Left cardiac atrium (tissue), 4 donors: ENCODE data around the gene ZNF74. TPM values are rescaled to one million over a fixed set of nuclear protein-coding genes. Genes with fewer than 3 reads are reported as not detected.
"Not testable (repeated sequence)": the region's sequence is repeated elsewhere in the genome, so short reads cannot be mapped to it uniquely, and the experiment has no call there.

Experiments used
- ATAC-seq, 2 donors: fragments of 200-7000 bp; cut with Tn5 transposase; one replicate each; pipeline ENCODE4 v1.9.1; 2020; ENCODE audit warnings: mild to moderate bottlenecking in 2 of 2, moderate library complexity in 2 of 2
- DNase-seq: peaks from one replicate; pipeline ENCODE4 v3.0.0-alpha.2; 2020
- intact Hi-C, 2 donors: fragments of 100-400 bp; cut with DNase I; formaldehyde crosslinking; loops; one replicate each; pipeline versions ENCODE4 v1.14.1 to v1.15.1; 2022 to 2023
- long read RNA-seq: library from polyadenylated mRNA; unstranded; transcript quantifications from one replicate; pipeline ENCODE4 v2.0.0, GENCODE V29; 2021
- total RNA-seq, 2 donors: library from RNA; stranded (reverse); fragmentation: NEBNext Ultra II Directional; extraction: Animal tissue kit (Norgen Biotek cat#: 25700); gene quantifications; one replicate each; pipeline ENCODE4 v1.2.1, GENCODE V29; 2021
- donor health status: DM: no; HTN: yes; CAD: no.
- donor health status: DM: no; HTN: yes; CAD: no; lungs with severe emphysema.
- donor health status: DM: yes; HTN: yes; CAD: no.
- donor health status: Dilated cardiomyopathy.

The ZNF74 gene
- 1 to 10 TPM; 3.9 to 6.5 TPM for total RNA-seq
- long read RNA-seq, transcript ZNF74-202 (5 exons, 3,159 nt), result major isoform, 5 of 10 reads
- long read RNA-seq, partial matches to known transcripts, result 0 of 10 reads
- long read RNA-seq, other reads (novel, unspliced or antisense), result 2 of 10 reads

DNA sequence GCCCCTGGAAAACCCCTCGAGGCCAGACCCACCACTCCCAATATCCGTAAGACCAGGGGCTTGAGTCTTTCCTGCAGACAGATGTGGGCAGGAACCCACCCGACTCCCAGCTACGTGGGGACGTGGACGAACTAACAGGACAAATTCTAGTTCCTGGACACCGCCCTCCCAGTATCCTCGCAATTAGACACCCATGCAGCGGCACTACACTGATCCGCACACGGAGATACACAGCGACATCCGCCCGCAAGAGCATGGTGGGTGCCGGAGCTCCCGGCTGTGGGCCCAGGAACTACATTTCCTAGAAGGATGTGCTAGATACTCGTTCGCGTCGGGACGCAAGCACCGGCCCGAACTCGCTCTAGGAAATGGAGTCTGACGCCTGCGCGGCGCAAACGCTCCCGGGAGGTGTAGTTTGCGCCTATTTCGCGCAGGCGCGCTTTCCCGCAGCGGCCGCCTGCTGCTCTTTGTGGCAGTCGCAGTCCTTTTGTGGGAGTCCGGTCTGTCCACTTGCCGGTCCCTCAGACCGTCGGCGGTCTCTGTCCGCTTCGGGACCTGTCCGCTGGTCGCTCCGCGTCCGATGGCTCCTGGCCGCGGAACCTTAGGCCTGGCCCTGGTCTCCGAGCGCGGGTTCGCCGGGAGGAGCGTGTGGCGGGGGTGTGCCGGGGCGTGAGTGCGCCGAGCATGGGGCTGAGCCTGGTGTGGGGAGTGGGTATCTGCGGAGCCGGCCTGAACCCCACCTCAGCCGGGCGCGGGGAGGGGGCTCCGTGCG is at the start of gene ZNF74:
Gene ZNF74 (plus strand): TSS at position 447 of the 772 bp plus-strand sequence. CDS start 478 bp downstream, outside the sequence.
- intact Hi-C loops, result no loop called here
- ATAC-seq (peak; percentile 97 to 98), DNase-seq (peak; percentile 94)

GRCh38 chr22:20346553-20346952 is 47.4 kb upstream of the ZNF74 start:
- intact Hi-C loops, result not testable (repeated sequence)

DNA sequence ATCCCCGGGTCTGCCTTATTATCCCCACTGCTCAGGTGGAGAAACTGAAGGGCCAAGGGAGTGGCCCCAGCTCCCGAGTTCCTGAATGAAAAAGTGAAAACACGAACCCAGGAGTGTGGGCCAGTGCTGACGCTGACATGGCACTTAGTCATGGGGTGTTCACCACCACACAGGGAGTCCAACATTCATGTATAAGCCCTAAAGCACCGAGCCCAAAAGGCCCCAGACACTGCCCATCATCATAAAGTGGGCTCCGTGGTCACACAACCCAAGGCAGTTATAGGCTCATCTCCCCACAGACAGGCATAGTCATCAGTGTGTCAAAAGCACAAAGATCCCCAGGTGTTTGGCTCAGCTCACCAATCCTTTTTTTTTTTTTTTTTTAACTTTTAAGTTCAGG is 41.4 kb upstream of the ZNF74 start:
- DNase-seq, ATAC-seq, intact Hi-C loops: not testable (repeated sequence)

More at GRCh38 chr22:20346553-20346952, 47.4 kb upstream of the ZNF74 start:
- not testable (repeated sequence) for DNase-seq, ATAC-seq

DNA sequence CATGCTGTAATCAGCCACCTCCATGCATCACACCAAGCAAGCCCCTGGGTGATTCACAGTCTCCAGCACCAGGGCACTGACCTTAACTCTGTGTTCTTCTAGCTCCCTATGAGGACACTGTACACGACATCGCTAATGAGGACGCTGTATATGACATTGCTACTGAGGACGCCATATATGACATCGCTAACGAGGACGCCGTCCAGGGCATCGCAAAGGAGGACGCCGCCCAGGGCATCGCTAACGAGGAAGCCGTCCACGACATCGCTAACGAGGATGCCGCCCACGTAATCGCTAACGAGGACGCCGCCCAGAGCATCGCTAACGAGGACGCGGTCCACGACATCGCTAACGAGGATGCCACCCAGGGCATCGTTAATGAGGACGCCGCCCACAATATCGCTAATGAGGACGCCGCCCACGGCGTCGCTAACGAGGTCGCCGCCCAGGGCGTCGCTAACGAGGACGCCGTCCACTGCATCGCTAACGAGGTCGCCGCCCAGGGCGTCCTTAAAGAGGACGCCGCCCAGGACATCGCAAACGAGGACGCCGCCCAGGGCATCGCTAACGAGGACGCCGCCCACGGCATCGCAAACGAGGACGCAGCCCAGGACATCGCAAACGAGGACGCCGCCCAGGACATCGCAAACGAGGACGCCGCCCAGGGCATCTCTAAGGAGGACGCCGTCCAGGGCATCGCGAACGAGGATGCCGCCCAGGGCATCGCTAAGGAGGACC is 39.5 kb upstream of the ZNF74 start:
- intact Hi-C loops, result no loop called here
- ATAC-seq (no peak), DNase-seq (no peak)

DNA sequence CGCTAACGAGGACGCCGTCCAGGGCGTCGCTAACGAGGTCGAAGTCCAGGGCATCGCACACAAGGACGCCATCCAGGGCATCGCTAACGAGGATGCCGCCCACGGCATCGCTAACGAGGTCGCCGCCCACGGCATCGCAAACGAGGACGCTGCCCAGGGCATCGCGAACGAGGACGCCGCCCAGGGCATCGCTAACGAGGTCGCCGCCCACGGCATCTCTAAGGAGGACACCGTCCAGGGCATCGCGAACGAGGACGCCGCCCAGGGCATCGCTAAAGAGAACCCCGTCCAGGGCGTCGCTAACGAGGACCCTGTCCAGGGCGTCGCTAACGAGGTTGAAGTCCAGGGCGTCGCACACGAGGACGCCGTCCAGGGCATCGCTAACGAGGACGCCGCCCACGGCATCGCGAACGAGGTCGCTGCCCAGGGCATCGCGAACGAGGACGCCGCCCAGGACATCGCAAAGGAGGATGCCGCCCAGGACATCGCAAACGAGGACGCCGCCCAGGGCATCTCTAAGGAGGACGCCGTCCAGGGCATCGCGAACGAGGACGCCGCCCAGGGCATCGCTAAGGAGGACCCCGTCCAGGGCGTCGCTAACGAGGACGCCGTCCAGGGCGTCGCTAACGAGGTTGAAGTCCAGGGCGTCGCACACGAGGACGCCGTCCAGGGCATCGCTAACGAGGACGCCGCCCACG is 37.9 kb upstream of the ZNF74 start:
- DNase-seq, ATAC-seq, intact Hi-C loops: not testable (repeated sequence)

DNA sequence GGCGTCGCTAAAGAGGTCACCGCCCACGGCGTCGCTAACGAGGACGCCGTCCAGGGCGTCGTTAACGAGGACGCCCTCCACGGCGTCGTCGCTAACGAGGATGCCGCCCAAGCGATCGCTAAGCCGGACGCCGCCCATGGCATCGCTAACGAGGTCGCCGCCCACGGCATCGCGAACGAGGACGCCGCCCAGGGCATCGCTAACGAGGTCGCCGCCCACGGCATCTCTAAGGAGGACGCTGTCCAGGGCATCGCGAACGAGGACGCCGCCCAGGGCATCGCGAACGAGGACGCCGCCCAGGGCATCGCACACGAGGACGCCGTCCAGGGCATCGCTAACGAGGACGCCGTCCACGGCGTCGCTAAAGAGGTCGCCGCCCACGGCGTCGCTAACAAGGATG is 37.0 kb upstream of the ZNF74 start:
- DNase-seq, intact Hi-C loops, ATAC-seq: not testable (repeated sequence)

- intact Hi-C loops, DNase-seq, ATAC-seq: not testable (repeated sequence)
Observed at GRCh38 chr22:20357967-20358366, 36.0 kb upstream of the ZNF74 start.

DNA sequence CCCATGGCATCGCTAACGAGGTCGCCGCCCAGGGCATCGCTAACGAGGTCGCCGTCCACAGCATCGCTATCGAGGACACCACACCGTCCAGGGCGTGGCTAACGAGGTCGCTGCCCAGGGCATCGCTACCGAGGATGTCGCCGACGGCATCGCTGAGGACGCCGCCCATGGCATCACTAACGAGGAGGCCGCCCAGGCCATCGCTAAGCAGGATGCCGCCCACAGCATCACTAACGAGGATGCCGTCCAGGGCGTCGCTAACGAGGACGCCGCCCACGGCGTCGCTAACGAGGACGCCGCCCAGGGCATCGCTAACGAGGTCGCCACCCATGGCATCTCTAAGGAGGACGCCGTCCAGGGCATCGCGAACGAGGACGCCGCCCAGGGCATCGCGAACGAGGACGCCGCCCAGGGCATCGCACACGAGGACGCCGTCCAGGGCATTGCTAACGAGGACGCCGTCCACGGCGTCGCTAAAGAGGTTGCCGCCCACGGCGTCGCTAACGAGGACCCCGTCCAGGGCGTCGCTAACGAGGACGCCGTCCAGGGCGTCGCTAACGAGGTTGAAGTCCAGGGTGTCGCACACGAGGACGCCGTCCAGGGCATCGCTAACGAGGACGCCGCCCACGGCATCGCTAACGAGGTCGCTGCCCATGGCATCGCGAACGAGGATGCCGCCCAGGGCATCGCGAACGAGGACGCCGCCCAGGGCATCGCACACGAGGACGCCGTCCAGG is 35.3 kb upstream of the ZNF74 start:
- intact Hi-C loops, DNase-seq, ATAC-seq: not testable (repeated sequence)

DNA sequence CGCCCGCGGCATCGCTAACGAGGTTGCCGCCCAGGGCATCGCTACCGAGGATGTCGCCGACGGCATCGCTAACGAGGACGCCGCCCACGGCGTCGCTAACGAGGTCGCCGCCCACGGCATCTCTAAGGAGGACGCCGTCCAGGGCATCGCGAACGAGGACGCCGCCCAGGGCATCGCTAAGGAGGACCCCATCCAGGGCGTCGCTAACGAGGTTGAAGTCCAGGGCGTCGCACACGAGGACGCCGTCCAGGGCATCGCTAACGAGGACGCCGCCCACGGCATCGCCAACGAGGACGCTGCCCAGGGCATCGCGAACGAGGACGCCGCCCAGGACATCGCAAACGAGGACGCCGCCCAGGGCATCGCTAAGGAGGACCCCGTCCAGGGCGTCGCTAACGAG is 33.7 kb upstream of the ZNF74 start:
- intact Hi-C loops, DNase-seq, ATAC-seq: not testable (repeated sequence)

DNA sequence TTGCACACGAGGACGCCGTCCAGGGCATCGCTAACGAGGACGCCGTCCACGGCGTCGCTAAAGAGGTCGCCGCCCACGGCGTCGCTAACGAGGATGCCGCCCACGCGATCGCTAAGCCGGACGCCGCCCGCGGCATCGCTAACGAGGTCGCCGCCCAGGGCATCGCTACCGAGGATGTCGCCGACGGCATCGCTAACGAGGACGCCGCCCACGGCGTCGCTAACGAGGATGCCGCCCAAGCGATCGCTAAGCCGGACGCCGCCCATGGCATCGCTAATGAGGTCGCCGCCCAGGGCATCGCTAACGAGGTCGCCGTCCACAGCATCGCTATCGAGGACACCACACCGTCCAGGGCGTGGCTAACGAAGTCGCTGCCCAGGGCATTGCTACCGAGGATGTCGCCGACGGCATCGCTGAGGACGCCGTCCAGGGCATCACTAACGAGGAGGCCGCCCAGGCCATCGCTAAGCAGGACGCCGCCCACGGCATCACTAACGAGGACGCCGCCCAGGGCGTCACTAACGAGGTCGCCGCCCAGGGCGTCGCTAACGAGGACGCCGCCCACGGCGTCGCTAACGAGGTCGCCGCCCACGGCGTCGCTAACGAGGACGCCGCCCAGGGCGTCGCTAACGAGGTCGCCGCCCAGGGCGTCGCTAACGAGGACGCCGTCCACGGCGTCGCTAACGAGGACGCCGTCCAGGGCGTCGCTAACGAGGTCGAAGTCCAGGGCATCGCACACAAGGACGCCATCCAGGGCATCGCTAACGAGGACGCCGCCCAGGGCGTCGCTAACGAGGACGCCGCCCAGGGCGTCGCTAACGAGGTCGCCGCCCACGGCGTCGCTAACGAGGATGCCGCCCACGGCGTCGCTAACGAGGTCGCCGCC is 32.8 kb upstream of the ZNF74 start:
- ATAC-seq, intact Hi-C loops, DNase-seq: not testable (repeated sequence)

DNA sequence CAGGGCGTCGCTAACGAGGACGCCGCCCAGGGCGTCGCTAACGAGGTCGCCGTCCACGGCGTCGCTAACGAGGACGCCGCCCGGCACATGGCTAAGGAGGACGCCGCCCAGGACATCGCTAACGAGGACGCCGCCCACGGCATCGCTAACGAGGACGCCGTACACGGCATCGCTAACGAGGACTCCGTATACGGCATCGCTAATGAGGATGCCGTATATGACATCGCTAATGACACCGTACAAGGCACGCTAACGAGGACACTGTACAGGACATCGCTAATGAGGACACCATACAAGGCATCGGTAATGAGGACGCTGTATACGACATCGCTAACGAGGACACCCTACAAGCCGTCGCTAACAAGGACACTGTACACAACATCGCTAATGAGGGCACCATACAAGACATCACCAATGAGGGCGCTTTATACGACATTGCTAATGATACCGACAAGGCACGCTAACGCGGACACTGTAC is 32.2 kb upstream of the ZNF74 start:
- DNase-seq, ATAC-seq, intact Hi-C loops: not testable (repeated sequence)

DNA sequence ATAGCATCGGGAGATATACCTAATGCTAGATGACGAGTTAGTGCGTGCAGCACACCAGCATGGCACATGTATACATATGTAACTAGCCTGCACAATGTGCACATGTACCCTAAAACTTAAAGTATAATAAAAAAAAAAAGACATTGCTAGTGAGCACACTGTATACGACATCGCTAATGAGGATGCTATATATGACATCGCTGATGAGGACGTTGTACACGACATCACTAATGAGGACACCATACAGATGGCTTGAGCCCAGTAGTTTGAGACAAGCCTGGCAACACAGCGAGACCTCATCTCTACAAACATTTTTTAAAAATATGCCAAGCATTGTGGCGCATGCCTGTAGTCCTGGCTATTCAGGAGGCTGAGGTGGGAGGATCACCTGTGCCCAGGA is 31.5 kb upstream of the ZNF74 start:
- ATAC-seq, DNase-seq, intact Hi-C loops: not testable (repeated sequence)

- DNase-seq, ATAC-seq, intact Hi-C loops: not testable (repeated sequence)
Observed at GRCh38 chr22:20364335-20365260, 29.4 kb upstream of the ZNF74 start.

DNA sequence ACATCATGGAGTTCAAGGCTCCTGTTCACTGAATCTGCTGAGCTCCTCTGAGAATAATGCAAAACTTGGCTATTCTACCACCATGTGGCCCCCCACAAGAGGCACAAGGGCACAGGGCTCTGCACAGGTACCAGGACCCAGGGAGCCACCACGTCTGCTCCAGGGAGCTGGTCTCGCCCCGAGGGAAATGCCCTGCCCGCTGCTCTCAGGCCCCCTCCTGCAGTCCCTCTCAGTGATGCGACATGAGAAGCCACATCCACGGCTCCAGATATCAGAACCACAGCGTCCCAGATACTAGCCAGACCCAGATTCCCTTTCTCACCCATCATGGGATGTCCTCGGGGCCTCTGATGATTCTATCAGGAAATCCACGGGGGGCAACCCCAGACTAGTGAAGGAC is 27.1 kb upstream of the ZNF74 start:
- ATAC-seq, intact Hi-C loops: not testable (repeated sequence)

GRCh38 chr22:20368875-20369274 is 25.1 kb upstream of the ZNF74 start:
- intact Hi-C loops, ATAC-seq, DNase-seq: not testable (repeated sequence)

More for the DNA sequence above, 27.1 kb upstream of the ZNF74 start:
- DNase-seq, result not testable (repeated sequence)

DNA sequence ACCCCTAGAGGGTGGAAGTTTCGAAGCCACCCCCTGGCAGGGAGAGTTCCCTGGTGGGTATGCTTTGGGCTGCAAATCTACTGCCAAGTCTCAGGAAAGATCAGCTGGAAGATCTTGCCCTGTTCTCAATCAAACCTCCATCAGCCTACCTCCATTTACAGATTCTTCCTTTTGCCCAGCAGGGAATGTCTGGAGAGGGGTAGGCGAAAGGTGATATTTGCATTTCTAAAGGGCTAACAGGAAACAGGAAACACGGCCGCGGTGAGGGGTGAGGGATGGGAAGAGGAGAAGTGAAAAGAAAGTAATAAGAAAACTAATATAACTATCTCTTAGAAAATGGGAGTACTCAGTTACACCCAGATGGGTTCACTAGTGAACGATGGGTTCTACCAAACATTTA is 22.3 kb upstream of the ZNF74 start:
- intact Hi-C loops, DNase-seq: not testable (repeated sequence)
- peak in 1 of 2 donors; percentile 73 for ATAC-seq
